ENCODE data around the gene NPFFR1.

Gene NPFFR1

GRCh38 chr10:70312249-70312648 is 28.4 kb upstream of the NPFFR1 start:
- no peak overlapping the region for H3K4me3 Mint-ChIP-seq
- no peak for TF ChIP-seq CTCF (IDR thresholded peaks at IDR 0.05; ENCODE audit: unreplicated experiment in 3 of 3)
- no peak overlapping the region for H3K27ac Mint-ChIP-seq
- H3K36me3 Mint-ChIP-seq (ENCODE audit: low read depth): peaks cover 3% of the 10 kb centered on the region
- no peaks in the 10 kb centered on the region for H3K4me1 Mint-ChIP-seq
- no peaks in the 10 kb centered on the region for H3K9me3 Mint-ChIP-seq
- H3K27me3 Mint-ChIP-seq (ENCODE audit: low read depth): peaks cover 3% of the 10 kb centered on the region

- H3K36me3 Mint-ChIP-seq (ENCODE audit: low read depth): peaks cover 3% of the 10 kb centered on the region
- no peaks in the 10 kb centered on the region for H3K9me3 Mint-ChIP-seq
- peaks cover 3% of the 10 kb centered on the region for H3K27me3 Mint-ChIP-seq (ENCODE audit: low read depth)
- no peak overlapping the region for H3K27ac Mint-ChIP-seq
- no peak for TF ChIP-seq CTCF (IDR thresholded peaks at IDR 0.05; ENCODE audit: unreplicated experiment in 3 of 3)
- no peak overlapping the region for H3K4me3 Mint-ChIP-seq
- H3K4me1 Mint-ChIP-seq: no peaks in the 10 kb centered on the region
These were observed 27.9 kb upstream of the NPFFR1 start for GRCh38 chr10:70311698-70312097.

GRCh38 chr10:70309661-70310060 is 25.9 kb upstream of the NPFFR1 start:
- Mint-ChIP-seq H3K9me3 (no peaks in the 10 kb centered on the region), H3K36me3 (ENCODE audit: low read depth) (peaks cover 3% of the 10 kb centered on the region), H3K4me3 (no peak overlapping the region), H3K27ac (no peak overlapping the region), H3K27me3 (ENCODE audit: low read depth) (peaks cover 3% of the 10 kb centered on the region), H3K4me1 (no peaks in the 10 kb centered on the region)
- no peak for TF ChIP-seq CTCF (IDR thresholded peaks at IDR 0.05; ENCODE audit: unreplicated experiment in 3 of 3)

- no peak overlapping the region for H3K4me3 Mint-ChIP-seq
- H3K27me3 Mint-ChIP-seq (ENCODE audit: low read depth): peaks cover 3% of the 10 kb centered on the region
- H3K27ac Mint-ChIP-seq: no peak overlapping the region
These were observed 24.6 kb upstream of the NPFFR1 start for GRCh38 chr10:70308121-70309060.

GRCh38 chr10:70306886-70307520 is 23.2 kb upstream of the NPFFR1 start:
- H3K4me3 Mint-ChIP-seq: no peak overlapping the region
- no peaks in the 10 kb centered on the region for H3K27me3 Mint-ChIP-seq (ENCODE audit: low read depth)
- no peaks in the 10 kb centered on the region for H3K36me3 Mint-ChIP-seq (ENCODE audit: low read depth)
- no peaks in the 10 kb centered on the region for H3K4me1 Mint-ChIP-seq
- no peak overlapping the region for H3K27ac Mint-ChIP-seq
- no peak for TF ChIP-seq CTCF (IDR thresholded peaks at IDR 0.05; ENCODE audit: unreplicated experiment in 3 of 3)
- no peaks in the 10 kb centered on the region for H3K9me3 Mint-ChIP-seq

More at GRCh38 chr10:70308121-70309060, 24.6 kb upstream of the NPFFR1 start:
- TF ChIP-seq CTCF (IDR thresholded peaks at IDR 0.05; ENCODE audit: unreplicated experiment in 3 of 3): no peak
- Mint-ChIP-seq H3K4me1 (no peaks in the 10 kb centered on the region), H3K9me3 (no peaks in the 10 kb centered on the region), H3K36me3 (ENCODE audit: low read depth) (no peaks in the 10 kb centered on the region)

Data from nephron (organoid).